Caco-2 (cell line): Measurements from ENCODE around the gene SLC1A7. TPM values are rescaled to one million over a fixed set of nuclear protein-coding genes. Genes with fewer than 3 reads are reported as not detected.
"Not testable (repeated sequence)": the region's sequence is repeated elsewhere in the genome, so short reads cannot be mapped to it uniquely, and the experiment has no call there.

Experiments
- BruUV-seq: library from RNA; stranded (reverse); fragments of 400-500 nt; replicated peaks from 2 replicates; lab custom pipeline; 2021; lab: Mats Ljungman, UMichigan
- CTCF ChIA-PET: fragments of 300-600 bp; sonication (Branson Sonifier 250); formaldehyde crosslinking; loops from one replicate; lab custom pipeline; 2022; ENCODE audit warnings: antibody characterized with exemption; lab: Charles Lee
- POLR2A ChIA-PET: fragments of 300-600 bp; sonication (Branson Sonifier 250); formaldehyde crosslinking; loops from one replicate; lab custom pipeline; 2022; ENCODE audit warnings: antibody characterized with exemption; lab: Charles Lee
- DNase-seq, 2 experiments: peaks; one replicate each; pipeline versions ENCODE4 v3.0.0 to v3.0.0-alpha.2; 2020 to 2022
- H3K27me3 ChIP-seq: replicated peaks from 2 replicates; pipeline ENCODE4 v1.6.0; 2011; ENCODE audit warnings: low read length; ENCODE audit not compliant: control insufficient read depth, insufficient read depth
- H3K36me3 ChIP-seq: 2 replicates; pipeline ENCODE4 v1.5.1; 2011; ENCODE audit warnings: low read length; ENCODE audit not compliant: control insufficient read depth, insufficient read depth
- H3K4me1 ChIP-seq: fragments of 250-450 bp; sonication (Bioruptor Pico); 2 replicates; pipeline ENCODE4 v1.5.1; 2020; ENCODE audit warnings: mild to moderate bottlenecking
- H3K4me3 ChIP-seq: 2 replicates; pipeline ENCODE4 v1.5.1; 2011; ENCODE audit warnings: low read depth, mild to moderate bottlenecking, control low read depth, low read length
- H3K9me3 ChIP-seq: fragments of 250-450 bp; sonication (Bioruptor Pico); 2 replicates; pipeline ENCODE4 v1.5.1; 2020; ENCODE audit warnings: mild to moderate bottlenecking, moderate library complexity
- H3K27ac Mint-ChIP-seq: one replicate; pipeline ENCODE4 v1.8.0; 2022; ENCODE audit warnings: mixed read lengths; ENCODE audit not compliant: unreplicated experiment
- H3K27me3 Mint-ChIP-seq: one replicate; pipeline ENCODE4 v1.8.0; 2022; ENCODE audit warnings: mixed read lengths; ENCODE audit not compliant: insufficient read depth, unreplicated experiment
- H3K36me3 Mint-ChIP-seq: one replicate; pipeline ENCODE4 v1.8.0; 2022; ENCODE audit warnings: mild to moderate bottlenecking, mixed read lengths; ENCODE audit not compliant: insufficient read depth, unreplicated experiment
- H3K4me1 Mint-ChIP-seq: one replicate; pipeline ENCODE4 v1.8.0; 2022; ENCODE audit warnings: low read depth, mixed read lengths; ENCODE audit not compliant: unreplicated experiment
- H3K4me3 Mint-ChIP-seq: one replicate; pipeline ENCODE4 v1.8.0; 2022; ENCODE audit warnings: mild to moderate bottlenecking, moderate library complexity, mixed read lengths; ENCODE audit not compliant: unreplicated experiment
- H3K9me3 Mint-ChIP-seq: one replicate; pipeline ENCODE4 v1.8.0; 2022; ENCODE audit warnings: mixed read lengths; ENCODE audit not compliant: unreplicated experiment
- intact Hi-C: fragments of 100-400 bp; cut with micrococcal nuclease; formaldehyde crosslinking; loops from one replicate; pipeline ENCODE4 v1.10.0; 2022; ENCODE audit not compliant: unreplicated experiment
- total RNA-seq: library from RNA; stranded (reverse); gene quantifications from 2 replicates; pipeline ENCODE4 v1.2.3, GENCODE V29; 2022
- TF ChIP-seq, protein P1 (sequence below), 2 experiments: fragments of 200-600 bp in 1 of 2; IDR thresholded peaks; 1 replicate in 1 of 2; 2 replicates in 1 of 2; pipeline versions ENCODE4 v1.5.1 to v1.8.0; 2011 to 2022; ENCODE audit warnings: antibody characterized with exemption in 1 of 2, control low read depth in 1 of 2, inconsistent platforms in 1 of 2, low read depth in 1 of 2, low read length in 1 of 2, mild to moderate bottlenecking in 1 of 2, moderate library complexity in 1 of 2; ENCODE audit not compliant: insufficient read depth in 1 of 2, severe bottlenecking in 1 of 2, unreplicated experiment in 1 of 2

SLC1A7 gene
- total RNA-seq, 1 experiment from 2014 or later, result not detected

GRCh38 chr1:53188099-53188498, 45.7 kb upstream of the SLC1A7 start:
- no peaks in the 10 kb centered on the region for H3K36me3 Mint-ChIP-seq
- H3K4me3 Mint-ChIP-seq, result no peak overlapping the region
- CTCF ChIA-PET, result no interaction called here
- H3K4me1 Mint-ChIP-seq, result peaks cover 7% of the 10 kb centered on the region
- no TSS peak for BruUV-seq
- Histone ChIP-seq H3K36me3 (no peaks in the 10 kb centered on the region), H3K4me3 (no peak overlapping the region), H3K27me3 (no peaks in the 10 kb centered on the region), H3K4me1 (peaks cover 18% of the 10 kb centered on the region), H3K9me3 (no peaks in the 10 kb centered on the region)
- intact Hi-C loops, result no loop called here
- POLR2A ChIA-PET, result no interaction called here
- H3K27ac Mint-ChIP-seq, result no peak overlapping the region
- H3K27me3 Mint-ChIP-seq, result no peaks in the 10 kb centered on the region
- TF ChIP-seq, protein P1, sequence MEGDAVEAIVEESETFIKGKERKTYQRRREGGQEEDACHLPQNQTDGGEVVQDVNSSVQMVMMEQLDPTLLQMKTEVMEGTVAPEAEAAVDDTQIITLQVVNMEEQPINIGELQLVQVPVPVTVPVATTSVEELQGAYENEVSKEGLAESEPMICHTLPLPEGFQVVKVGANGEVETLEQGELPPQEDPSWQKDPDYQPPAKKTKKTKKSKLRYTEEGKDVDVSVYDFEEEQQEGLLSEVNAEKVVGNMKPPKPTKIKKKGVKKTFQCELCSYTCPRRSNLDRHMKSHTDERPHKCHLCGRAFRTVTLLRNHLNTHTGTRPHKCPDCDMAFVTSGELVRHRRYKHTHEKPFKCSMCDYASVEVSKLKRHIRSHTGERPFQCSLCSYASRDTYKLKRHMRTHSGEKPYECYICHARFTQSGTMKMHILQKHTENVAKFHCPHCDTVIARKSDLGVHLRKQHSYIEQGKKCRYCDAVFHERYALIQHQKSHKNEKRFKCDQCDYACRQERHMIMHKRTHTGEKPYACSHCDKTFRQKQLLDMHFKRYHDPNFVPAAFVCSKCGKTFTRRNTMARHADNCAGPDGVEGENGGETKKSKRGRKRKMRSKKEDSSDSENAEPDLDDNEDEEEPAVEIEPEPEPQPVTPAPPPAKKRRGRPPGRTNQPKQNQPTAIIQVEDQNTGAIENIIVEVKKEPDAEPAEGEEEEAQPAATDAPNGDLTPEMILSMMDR (IDR thresholded peaks at IDR 0.05; ENCODE audit: insufficient read depth in 1 of 2, low read depth in 1 of 2, low read length in 1 of 2, severe bottlenecking in 1 of 2, unreplicated experiment in 1 of 2), result no peak
- no peaks in the 10 kb centered on the region for H3K9me3 Mint-ChIP-seq
- no peak for DNase-seq

DNA sequence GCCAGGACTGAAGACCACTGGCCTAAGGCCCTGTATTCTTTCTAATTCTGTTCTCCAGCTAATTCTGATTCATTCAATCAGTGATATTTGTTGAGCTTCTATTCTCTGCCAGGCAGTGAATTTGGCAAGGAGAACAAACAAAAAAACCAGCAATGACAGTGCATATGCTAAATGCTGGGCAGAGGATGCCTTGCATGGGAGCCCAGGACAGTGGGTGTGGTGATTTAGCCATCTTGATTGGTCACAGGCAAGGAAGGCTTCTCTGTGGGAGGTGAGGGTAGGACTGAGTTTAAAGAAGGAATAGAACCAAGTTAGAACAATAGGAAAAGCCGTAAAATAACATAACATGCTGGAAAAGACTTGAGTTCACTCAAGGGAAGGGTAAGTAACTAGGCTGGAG, 45.0 kb upstream of the SLC1A7 start:
- intact Hi-C loops, result no loop called here
- Mint-ChIP-seq H3K36me3 (no peaks in the 10 kb centered on the region), H3K27me3 (no peaks in the 10 kb centered on the region), H3K27ac (no peak overlapping the region), H3K4me3 (no peak overlapping the region), H3K4me1 (peaks cover 7% of the 10 kb centered on the region), H3K9me3 (no peaks in the 10 kb centered on the region)
- CTCF ChIA-PET, result interaction anchor here (0.5 kb wide), 1 partner anchor 486 kb away, joined by 3 read pairs; no protein-coding TSS in a partner anchor
- Histone ChIP-seq H3K36me3 (no peaks in the 10 kb centered on the region), H3K27me3 (no peaks in the 10 kb centered on the region), H3K9me3 (no peaks in the 10 kb centered on the region), H3K4me3 (no peak overlapping the region), H3K4me1 (peaks cover 25% of the 10 kb centered on the region)
- no TSS peak for BruUV-seq
- TF ChIP-seq, protein P1 (IDR thresholded peaks at IDR 0.05; ENCODE audit: insufficient read depth in 1 of 2, low read depth in 1 of 2, low read length in 1 of 2, severe bottlenecking in 1 of 2, unreplicated experiment in 1 of 2), result no peak
- no peak for DNase-seq
- POLR2A ChIA-PET, result no interaction called here

GRCh38 chr1:53186533-53186932, 44.1 kb upstream of the SLC1A7 start:
- Histone ChIP-seq H3K27me3 (no peaks in the 10 kb centered on the region), H3K4me1 (peaks cover 29% of the 10 kb centered on the region), H3K36me3 (no peaks in the 10 kb centered on the region), H3K9me3 (no peaks in the 10 kb centered on the region), H3K4me3 (no peak overlapping the region)
- H3K9me3 Mint-ChIP-seq, result no peaks in the 10 kb centered on the region
- TF ChIP-seq, protein P1 (IDR thresholded peaks at IDR 0.05; ENCODE audit: insufficient read depth in 1 of 2, low read depth in 1 of 2, low read length in 1 of 2, severe bottlenecking in 1 of 2, unreplicated experiment in 1 of 2), result peak in 1 of 2 experiments; percentile 22
- H3K27ac Mint-ChIP-seq, result no peak overlapping the region
- DNase-seq, result no peak
- intact Hi-C loops, result no loop called here
- BruUV-seq, result no TSS peak
- CTCF ChIA-PET, result interaction anchor here (0.6 to 0.8 kb wide), 2 partner anchors 10 to 259 kb away, joined by 3 to 6 read pairs; partner anchors contain the start of gene SCP2
- no peaks in the 10 kb centered on the region for H3K27me3 Mint-ChIP-seq
- POLR2A ChIA-PET, result interaction anchor here (0.6 kb wide), 1 partner anchor 214 kb away, joined by 5 read pairs; no protein-coding TSS in a partner anchor
- no peak overlapping the region for H3K4me3 Mint-ChIP-seq
- H3K4me1 Mint-ChIP-seq, result peaks cover 7% of the 10 kb centered on the region
- H3K36me3 Mint-ChIP-seq, result no peaks in the 10 kb centered on the region

DNA sequence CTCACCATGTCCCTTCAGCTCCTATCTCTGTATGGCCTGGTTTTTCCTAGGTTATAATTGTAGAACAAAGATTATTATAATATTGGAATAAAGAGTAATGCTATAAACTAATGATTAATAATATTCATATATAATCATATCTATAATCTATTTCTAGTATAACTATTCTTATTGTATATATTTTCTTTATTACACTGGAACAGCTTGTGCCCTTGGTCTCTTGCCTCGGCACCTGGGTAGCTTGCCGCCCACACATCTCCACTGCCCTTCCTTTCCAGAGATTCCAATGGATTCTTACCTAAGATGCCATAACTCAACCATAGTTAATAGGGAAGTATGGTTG, 43.5 kb upstream of the SLC1A7 start:
- H3K27me3 Mint-ChIP-seq, DNase-seq, intact Hi-C loops, H3K36me3 ChIP-seq, H3K4me3 ChIP-seq, H3K4me1 Mint-ChIP-seq, H3K36me3 Mint-ChIP-seq, H3K9me3 Mint-ChIP-seq, POLR2A ChIA-PET, H3K27ac Mint-ChIP-seq, H3K9me3 ChIP-seq, BruUV-seq, H3K4me3 Mint-ChIP-seq, H3K27me3 ChIP-seq: not testable (repeated sequence)
- CTCF ChIA-PET, result interaction anchor here (0.6 to 0.7 kb wide), 2 partner anchors 10 to 259 kb away, joined by 4 to 6 read pairs; partner anchors contain the start of gene SCP2
- H3K4me1 ChIP-seq, result peaks cover 29% of the 10 kb centered on the region
